HCT116 (cell line): ENCODE measurements around the gene NELFB. TPM values are rescaled to one million over a fixed set of nuclear protein-coding genes. Genes with fewer than 3 reads are reported as not detected.

ENCODE experiments used
- ATAC-seq: fragments of 200-7000 bp; cut with Tn5 transposase; 2 replicates; pipeline ENCODE4 v1.9.1; 2020; ENCODE audit warnings: mild to moderate bottlenecking, moderate library complexity
- BruUV-seq: library from RNA; stranded (reverse); fragments of 400-500 nt; replicated peaks from 2 replicates; lab custom pipeline; 2021; lab: Mats Ljungman, UMichigan
- CTCF ChIA-PET: fragments of 300-600 bp; sonication (Branson Sonifier 250); formaldehyde crosslinking; loops from one replicate; lab custom pipeline; 2021; ENCODE audit warnings: antibody characterized with exemption; lab: Charles Lee
- POLR2A ChIA-PET: fragments of 300-600, 350-600 bp; sonication (Branson Sonifier 250); formaldehyde crosslinking; loops from one replicate; lab custom pipeline; 2021; ENCODE audit warnings: antibody characterized with exemption; lab: Charles Lee
- RAD21 ChIA-PET, 2 experiments: fragments of 300-600 bp; sonication (Branson Sonifier 250); formaldehyde crosslinking; loops; one replicate each; lab custom pipeline; 2023; ENCODE audit warnings: low total read pairs in 2 of 2; ENCODE audit not compliant: uncharacterized antibody in 2 of 2, unreplicated experiment in 2 of 2, low non-redundant PET in 1 of 2; lab: Charles Lee
- DNase-seq: peaks from one replicate; pipeline ENCODE4 v3.0.0-alpha.2; 2010; ENCODE audit warnings: low read depth, low spot score
- H2AFZ ChIP-seq: fragments of 200-600 bp; shearing (Covaris generic), sonication (generic); 2 replicates; pipeline ENCODE4 v1.6.1; 2017; ENCODE audit warnings: low read depth, mixed run types, mixed read lengths, antibody characterized with exemption, low read length; ENCODE audit not compliant: poor library complexity, severe bottlenecking
- H3K27ac ChIP-seq: 2 replicates; pipeline ENCODE4 v1.5.1; 2012; ENCODE audit warnings: low read depth, low read length
- H3K27me3 ChIP-seq: fragments of 200-600 bp; sonication (generic); 2 replicates; pipeline ENCODE4 v1.6.1; 2016; ENCODE audit warnings: mixed run types, low read length, mixed read lengths; ENCODE audit not compliant: insufficient read depth
- H3K36me3 ChIP-seq, 2 experiments: fragments of 200-500 bp in 1 of 2; fragments of 200-600 bp in 1 of 2; sonication (Bioruptor generic) in 1 of 2; sonication (generic) in 1 of 2; 2 replicates each; pipeline versions ENCODE4 v1.5.1 to v1.6.1; 2014 to 2016; ENCODE audit warnings: low read length in 2 of 2, inconsistent platforms in 1 of 2, mixed read lengths in 1 of 2, mixed run types in 1 of 2; ENCODE audit not compliant: insufficient read depth in 2 of 2, control insufficient read depth in 1 of 2
- H3K4me1 ChIP-seq, 2 experiments: fragments of 200-600 bp in 1 of 2; sonication (generic) in 1 of 2; 2 replicates each; pipeline versions ENCODE4 v1.5.1 to v1.6.1; 2012 to 2017; ENCODE audit warnings: low read length in 2 of 2, inconsistent platforms in 1 of 2, mild to moderate bottlenecking in 1 of 2, mixed read lengths in 1 of 2, mixed run types in 1 of 2, moderate library complexity in 1 of 2; ENCODE audit not compliant: insufficient read depth in 2 of 2, control insufficient read depth in 1 of 2
- H3K4me2 ChIP-seq: fragments of 200-600 bp; sonication (generic); 2 replicates; pipeline ENCODE4 v1.6.1; 2017; ENCODE audit warnings: mixed run types, low read length, mixed read lengths
- H3K4me3 ChIP-seq, 2 experiments: fragments of 200-600 bp in 1 of 2; sonication (generic) in 1 of 2; replicated peaks in 1 of 2; 2 replicates each; pipeline ENCODE4 v1.5.1; 2011 to 2016; ENCODE audit warnings: low read length in 2 of 2, control low read depth in 1 of 2, low read depth in 1 of 2, mild to moderate bottlenecking in 1 of 2, mixed read lengths in 1 of 2, mixed run types in 1 of 2
- H3K79me2 ChIP-seq: fragments of 200-600 bp; sonication (generic); 2 replicates; pipeline ENCODE4 v1.6.1; 2017; ENCODE audit warnings: mild to moderate bottlenecking, mixed run types, low read length, moderate library complexity, mixed read lengths; ENCODE audit not compliant: insufficient read depth
- H3K9ac ChIP-seq: fragments of 200-600 bp; sonication (generic); 2 replicates; pipeline ENCODE4 v1.6.1; 2016; ENCODE audit warnings: low read length, mixed read lengths
- H3K9me2 ChIP-seq: fragments of 200-600 bp; sonication (generic), shearing (Covaris generic); 2 replicates; pipeline ENCODE4 v1.6.1; 2017; ENCODE audit warnings: mixed run types, mild to moderate bottlenecking, moderate library complexity; ENCODE audit not compliant: insufficient read depth
- H3K9me3 ChIP-seq, 2 experiments: fragments of 200-500 bp in 1 of 2; fragments of 200-600 bp in 1 of 2; sonication (Bioruptor generic) in 1 of 2; sonication (generic) in 1 of 2; 2 replicates each; pipeline ENCODE4 v1.6.1; 2014 to 2017; ENCODE audit warnings: low read length in 2 of 2, mixed read lengths in 2 of 2, inconsistent platforms in 1 of 2, low read depth in 1 of 2, mild to moderate bottlenecking in 1 of 2, mixed run types in 1 of 2, moderate library complexity in 1 of 2; ENCODE audit not compliant: control insufficient read depth in 1 of 2, insufficient read depth in 1 of 2
- H4K20me1 ChIP-seq: fragments of 200-600 bp; sonication (generic), shearing (Covaris generic); 2 replicates; pipeline ENCODE4 v1.6.1; 2017; ENCODE audit warnings: mixed run types, mild to moderate bottlenecking, moderate library complexity; ENCODE audit not compliant: insufficient read depth
- CEBPB ChIP-seq: IDR thresholded peaks from 2 replicates; pipeline ENCODE4 v1.6.1; 2012; ENCODE audit warnings: low read depth
- EGR1 ChIP-seq: IDR thresholded peaks from 2 replicates; pipeline ENCODE4 v1.6.1; 2012; ENCODE audit warnings: low read depth
- ELF1 ChIP-seq: IDR thresholded peaks from 2 replicates; pipeline ENCODE4 v1.6.1; 2012; ENCODE audit warnings: low read depth, borderline replicate concordance
- EZH2 ChIP-seq: fragments of 200-600 bp; sonication (generic); IDR thresholded peaks from 2 replicates; pipeline ENCODE4 v1.6.1; 2017; ENCODE audit warnings: antibody characterized with exemption, mixed run types
- EZH2phosphoT487 ChIP-seq: fragments of 200-600 bp; IDR thresholded peaks from 2 replicates; pipeline ENCODE4 v1.6.1; 2018; ENCODE audit warnings: antibody characterized with exemption, borderline replicate concordance
- FOSL1 ChIP-seq: IDR thresholded peaks from 2 replicates; pipeline ENCODE4 v1.6.1; 2012; ENCODE audit warnings: low read depth
- JUND ChIP-seq: IDR thresholded peaks from 2 replicates; pipeline ENCODE4 v1.6.1; 2012
- POLR2A ChIP-seq: IDR thresholded peaks from 2 replicates; pipeline ENCODE4 v1.7.0; 2011; ENCODE audit warnings: borderline replicate concordance; ENCODE audit not compliant: insufficient read depth, insufficient read length; ENCODE audit errors: extremely low read depth
- RAD21 ChIP-seq: IDR thresholded peaks from 2 replicates; pipeline ENCODE4 v1.6.1; 2012; ENCODE audit warnings: low read depth, mild to moderate bottlenecking
- SIN3A ChIP-seq: IDR thresholded peaks from 2 replicates; pipeline ENCODE4 v1.6.1; 2012; ENCODE audit warnings: low read depth
- SP1 ChIP-seq: IDR thresholded peaks from 2 replicates; pipeline ENCODE4 v1.6.1; 2012; ENCODE audit warnings: low read depth
- TCF7L2 ChIP-seq: IDR thresholded peaks from 2 replicates; pipeline ENCODE4 v1.7.0; 2011; ENCODE audit warnings: borderline replicate concordance, inconsistent platforms; ENCODE audit not compliant: insufficient read depth, insufficient read length; ENCODE audit errors: extremely low read depth
- YY1 ChIP-seq: IDR thresholded peaks from 2 replicates; pipeline ENCODE4 v1.6.1; 2011; ENCODE audit warnings: low read length, low read depth, moderate library complexity, mild to moderate bottlenecking; ENCODE audit not compliant: insufficient replicate concordance; ENCODE audit errors: extremely low read depth
- ZBTB33 ChIP-seq: IDR thresholded peaks from 2 replicates; pipeline ENCODE4 v1.6.1; 2011; ENCODE audit warnings: mild to moderate bottlenecking, low read length, moderate library complexity; ENCODE audit not compliant: insufficient replicate concordance; ENCODE audit errors: extremely low read depth
- ZFX ChIP-seq: fragments of 450-650 bp; IDR thresholded peaks from 2 replicates; pipeline ENCODE4 v1.6.1; 2017
- ZNF274 ChIP-seq: fragments of 200-500 bp; sonication (Bioruptor generic); IDR thresholded peaks from 2 replicates; pipeline ENCODE4 v1.6.1; 2014; ENCODE audit warnings: mild to moderate bottlenecking, low read depth, low read length, inconsistent platforms
- intact Hi-C: fragments of 100-400 bp; cut with micrococcal nuclease; formaldehyde crosslinking; loops from 2 replicates; pipeline ENCODE4 v1.10.0; 2022
- total RNA-seq: library from RNA; stranded (reverse); gene quantifications from one replicate; pipeline ENCODE4 v1.2.1, GENCODE V29; 2021; ENCODE audit not compliant: unreplicated experiment
- TF ChIP-seq, protein P1 (sequence below): IDR thresholded peaks from 2 replicates; pipeline ENCODE4 v1.6.1; 2012
- TF ChIP-seq, protein P2 (sequence below): IDR thresholded peaks from 2 replicates; pipeline ENCODE4 v1.6.1; 2012
- TF ChIP-seq, protein P3 (sequence below): IDR thresholded peaks from 2 replicates; pipeline ENCODE4 v1.6.1; 2012; ENCODE audit warnings: low read depth

The NELFB gene
- total RNA-seq, 1 experiment from 2014 or later: 86.4 TPM

DNA sequence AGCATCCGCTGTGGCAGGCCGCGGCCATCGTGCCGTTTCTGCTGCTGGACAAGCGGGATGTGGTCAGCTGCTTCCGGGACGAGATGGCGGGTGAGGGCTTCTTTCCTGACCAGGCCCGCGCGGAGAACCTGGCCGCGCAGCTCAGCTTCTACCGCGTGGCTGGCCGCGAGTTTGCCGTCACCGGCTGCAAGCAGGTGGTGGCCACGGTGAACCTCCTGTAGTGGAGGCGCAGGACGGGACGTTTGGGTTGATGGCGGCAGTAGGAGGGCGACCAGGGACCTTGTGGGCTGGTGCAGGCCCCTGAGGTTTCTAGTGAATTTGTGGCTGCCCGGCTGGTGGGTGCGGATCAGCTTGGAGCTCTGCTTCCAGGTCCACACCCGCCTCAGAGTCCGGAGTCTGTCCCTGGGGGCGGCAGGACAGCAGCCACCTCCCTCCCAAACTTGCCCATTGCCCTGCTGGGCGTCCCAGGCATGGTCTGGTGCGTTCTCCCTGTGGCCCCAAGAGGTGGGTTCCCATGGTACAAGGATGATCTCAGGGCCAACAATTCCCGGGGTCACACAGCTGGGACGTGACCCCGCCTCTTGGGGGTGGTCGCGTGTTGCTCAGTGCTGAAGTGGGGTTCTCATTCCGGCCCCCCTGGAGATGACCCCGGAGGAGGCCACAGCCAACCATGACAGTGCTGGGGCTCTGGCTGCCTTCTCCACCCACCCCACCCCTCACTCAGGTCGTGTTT, 24.8 kb downstream of the NELFB start:
- CTCF ChIA-PET: no interaction called here
- TSS peak; percentile 25 for BruUV-seq
- peaks cover 34% of the 10 kb centered on the region for H3K79me2 ChIP-seq
- H2AFZ ChIP-seq: no peak overlapping the region
- TF ChIP-seq EZH2 (no peak), TCF7L2 (no peak), ZFX (no peak), JUND (no peak), SIN3A (no peak), FOSL1 (no peak), CEBPB (no peak), EGR1 (no peak), YY1 (no peak), ZBTB33 (no peak), SP1 (no peak), ZNF274 (no peak), ELF1 (no peak), RAD21 (no peak), EZH2phosphoT487 (no peak), POLR2A (no peak)
- TF ChIP-seq, protein P1, sequence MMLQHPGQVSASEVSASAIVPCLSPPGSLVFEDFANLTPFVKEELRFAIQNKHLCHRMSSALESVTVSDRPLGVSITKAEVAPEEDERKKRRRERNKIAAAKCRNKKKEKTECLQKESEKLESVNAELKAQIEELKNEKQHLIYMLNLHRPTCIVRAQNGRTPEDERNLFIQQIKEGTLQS: no peak
- TF ChIP-seq, protein P2, sequence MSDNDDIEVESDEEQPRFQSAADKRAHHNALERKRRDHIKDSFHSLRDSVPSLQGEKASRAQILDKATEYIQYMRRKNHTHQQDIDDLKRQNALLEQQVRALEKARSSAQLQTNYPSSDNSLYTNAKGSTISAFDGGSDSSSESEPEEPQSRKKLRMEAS: no peak
- TF ChIP-seq, protein P3, sequence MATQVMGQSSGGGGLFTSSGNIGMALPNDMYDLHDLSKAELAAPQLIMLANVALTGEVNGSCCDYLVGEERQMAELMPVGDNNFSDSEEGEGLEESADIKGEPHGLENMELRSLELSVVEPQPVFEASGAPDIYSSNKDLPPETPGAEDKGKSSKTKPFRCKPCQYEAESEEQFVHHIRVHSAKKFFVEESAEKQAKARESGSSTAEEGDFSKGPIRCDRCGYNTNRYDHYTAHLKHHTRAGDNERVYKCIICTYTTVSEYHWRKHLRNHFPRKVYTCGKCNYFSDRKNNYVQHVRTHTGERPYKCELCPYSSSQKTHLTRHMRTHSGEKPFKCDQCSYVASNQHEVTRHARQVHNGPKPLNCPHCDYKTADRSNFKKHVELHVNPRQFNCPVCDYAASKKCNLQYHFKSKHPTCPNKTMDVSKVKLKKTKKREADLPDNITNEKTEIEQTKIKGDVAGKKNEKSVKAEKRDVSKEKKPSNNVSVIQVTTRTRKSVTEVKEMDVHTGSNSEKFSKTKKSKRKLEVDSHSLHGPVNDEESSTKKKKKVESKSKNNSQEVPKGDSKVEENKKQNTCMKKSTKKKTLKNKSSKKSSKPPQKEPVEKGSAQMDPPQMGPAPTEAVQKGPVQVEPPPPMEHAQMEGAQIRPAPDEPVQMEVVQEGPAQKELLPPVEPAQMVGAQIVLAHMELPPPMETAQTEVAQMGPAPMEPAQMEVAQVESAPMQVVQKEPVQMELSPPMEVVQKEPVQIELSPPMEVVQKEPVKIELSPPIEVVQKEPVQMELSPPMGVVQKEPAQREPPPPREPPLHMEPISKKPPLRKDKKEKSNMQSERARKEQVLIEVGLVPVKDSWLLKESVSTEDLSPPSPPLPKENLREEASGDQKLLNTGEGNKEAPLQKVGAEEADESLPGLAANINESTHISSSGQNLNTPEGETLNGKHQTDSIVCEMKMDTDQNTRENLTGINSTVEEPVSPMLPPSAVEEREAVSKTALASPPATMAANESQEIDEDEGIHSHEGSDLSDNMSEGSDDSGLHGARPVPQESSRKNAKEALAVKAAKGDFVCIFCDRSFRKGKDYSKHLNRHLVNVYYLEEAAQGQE: no peak
- RAD21 ChIA-PET: no interaction called here
- intact Hi-C loops: loop anchor here (10.0 kb wide), 1 partner anchor 245 kb away; no protein-coding TSS in a partner anchor
- no peak overlapping the region for H3K4me2 ChIP-seq
- H4K20me1 ChIP-seq: no peaks in the 10 kb centered on the region
- H3K4me3 ChIP-seq: no peak overlapping the region
- POLR2A ChIA-PET: no interaction called here
- H3K27me3 ChIP-seq: no peaks in the 10 kb centered on the region
- H3K27ac ChIP-seq: peak overlapping the region; percentile 96; the same call in 1 of the 2 replicates
- H3K4me1 ChIP-seq: peaks cover 20 to 33% of the 10 kb centered on the region in 2 experiments
- peaks cover 0 to 13% of the 10 kb centered on the region in 2 experiments; a peak in 3 of 4 replicates for H3K36me3 ChIP-seq
- H3K9me3 ChIP-seq: no peaks in the 10 kb centered on the region
- ATAC-seq (no peak), DNase-seq (no peak)
- H3K9ac ChIP-seq: no peak overlapping the region
- no peaks in the 10 kb centered on the region for H3K9me2 ChIP-seq
